Endothelial cell of umbilical vein (primary cell): Measurements from ENCODE around the gene TF.

Experiments
- EZH2 ChIP-seq: IDR thresholded peaks from 2 replicates; pipeline ENCODE4 v1.6.1; 2012; ENCODE audit warnings: borderline replicate concordance, low read depth, mild to moderate bottlenecking, moderate library complexity, low read length, inconsistent platforms; ENCODE audit not compliant: severe bottlenecking
- FOS ChIP-seq: IDR thresholded peaks from 2 replicates; pipeline ENCODE4 v1.6.1; 2011; ENCODE audit warnings: mild to moderate bottlenecking, low read length, moderate library complexity, borderline replicate concordance; ENCODE audit not compliant: insufficient read depth
- GATA2 ChIP-seq: IDR thresholded peaks from 2 replicates; pipeline ENCODE4 v1.7.0; 2011; ENCODE audit warnings: low read depth, mild to moderate bottlenecking, moderate library complexity, mixed read lengths, low read length; ENCODE audit not compliant: insufficient read length, insufficient read depth
- JUN ChIP-seq: IDR thresholded peaks from 2 replicates; pipeline ENCODE4 v1.6.1; 2011; ENCODE audit warnings: borderline replicate concordance, low read depth; ENCODE audit not compliant: insufficient read length, insufficient read depth
- MYC ChIP-seq: IDR thresholded peaks from one replicate; pipeline ENCODE4 v1.6.1; 2011; ENCODE audit warnings: mild to moderate bottlenecking, low read depth, low read length
- POLR2A ChIP-seq: IDR thresholded peaks from 2 replicates; pipeline ENCODE4 v1.6.1; 2012; ENCODE audit warnings: low read depth, mild to moderate bottlenecking, control low read depth, low read length
- POLR2AphosphoS5 ChIP-seq: IDR thresholded peaks from 2 replicates; pipeline ENCODE4 v1.6.1; 2012; ENCODE audit warnings: low read depth, mild to moderate bottlenecking, control low read depth, low read length, moderate library complexity; ENCODE audit not compliant: insufficient read depth
- TF ChIP-seq, protein P1 (sequence below), 2 donors: IDR thresholded peaks; 1 replicate in 1 of 2; 2 replicates in 1 of 2; pipeline ENCODE4 v1.5.1; 2011; ENCODE audit warnings: low read length in 2 of 2, mild to moderate bottlenecking in 2 of 2, moderate library complexity in 2 of 2, control low read depth in 1 of 2, inconsistent platforms in 1 of 2, low read depth in 1 of 2; ENCODE audit not compliant: insufficient read depth in 1 of 2; ENCODE audit errors: extremely low read depth in 1 of 2
- TF ChIP-seq, protein P2 (sequence below): IDR thresholded peaks from 2 replicates; pipeline ENCODE4 v1.6.1; 2011; ENCODE audit not compliant: insufficient read depth, insufficient read length

DNA sequence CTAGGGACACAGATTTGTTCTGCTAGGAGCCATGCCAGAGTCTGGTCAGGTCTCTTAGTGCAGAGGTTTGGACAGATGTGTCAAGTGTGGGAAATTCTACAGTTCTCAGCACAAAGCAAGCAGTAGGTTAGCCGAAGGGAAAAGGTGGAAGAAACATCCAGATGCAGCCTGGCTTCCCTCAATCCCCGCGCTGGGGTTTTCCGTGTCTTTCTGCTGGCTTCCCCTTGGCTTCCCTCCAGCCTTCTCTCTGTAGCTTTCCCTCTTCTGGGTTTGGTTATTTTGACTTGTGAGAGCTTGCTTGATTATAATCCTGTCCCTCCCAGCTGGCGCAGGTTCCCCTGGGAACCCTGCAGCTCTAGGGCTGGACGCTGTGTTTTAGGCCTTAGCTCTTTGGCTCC lies 4.1 kb downstream of the TF start:
- TF ChIP-seq, protein P1, sequence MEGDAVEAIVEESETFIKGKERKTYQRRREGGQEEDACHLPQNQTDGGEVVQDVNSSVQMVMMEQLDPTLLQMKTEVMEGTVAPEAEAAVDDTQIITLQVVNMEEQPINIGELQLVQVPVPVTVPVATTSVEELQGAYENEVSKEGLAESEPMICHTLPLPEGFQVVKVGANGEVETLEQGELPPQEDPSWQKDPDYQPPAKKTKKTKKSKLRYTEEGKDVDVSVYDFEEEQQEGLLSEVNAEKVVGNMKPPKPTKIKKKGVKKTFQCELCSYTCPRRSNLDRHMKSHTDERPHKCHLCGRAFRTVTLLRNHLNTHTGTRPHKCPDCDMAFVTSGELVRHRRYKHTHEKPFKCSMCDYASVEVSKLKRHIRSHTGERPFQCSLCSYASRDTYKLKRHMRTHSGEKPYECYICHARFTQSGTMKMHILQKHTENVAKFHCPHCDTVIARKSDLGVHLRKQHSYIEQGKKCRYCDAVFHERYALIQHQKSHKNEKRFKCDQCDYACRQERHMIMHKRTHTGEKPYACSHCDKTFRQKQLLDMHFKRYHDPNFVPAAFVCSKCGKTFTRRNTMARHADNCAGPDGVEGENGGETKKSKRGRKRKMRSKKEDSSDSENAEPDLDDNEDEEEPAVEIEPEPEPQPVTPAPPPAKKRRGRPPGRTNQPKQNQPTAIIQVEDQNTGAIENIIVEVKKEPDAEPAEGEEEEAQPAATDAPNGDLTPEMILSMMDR (IDR thresholded peaks at IDR 0.05; ENCODE audit: extremely low read depth in 1 of 2, insufficient read depth in 1 of 2, low read depth in 1 of 2, low read length in 2 of 2), result no peak
- TF ChIP-seq EZH2, result no peak
- no peak for TF ChIP-seq POLR2A
- TF ChIP-seq POLR2AphosphoS5, result no peak
- TF ChIP-seq MYC, result no peak
- TF ChIP-seq FOS, result no peak
- TF ChIP-seq, protein P2, sequence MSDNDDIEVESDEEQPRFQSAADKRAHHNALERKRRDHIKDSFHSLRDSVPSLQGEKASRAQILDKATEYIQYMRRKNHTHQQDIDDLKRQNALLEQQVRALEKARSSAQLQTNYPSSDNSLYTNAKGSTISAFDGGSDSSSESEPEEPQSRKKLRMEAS, result no peak
- TF ChIP-seq GATA2, result no peak
- no peak for TF ChIP-seq JUN
